Posterior cingulate gyrus (tissue), 11 donors: ENCODE data around the gene CCDC174.
A peak's percentile ranks its signal among the peaks of the same experiment; 100 is the strongest.
"Not testable (repeated sequence)": the region's sequence is repeated elsewhere in the genome, so short reads cannot be mapped to it uniquely, and the experiment has no call there.

Experiments
- DNase-seq, 10 donors: peaks; one replicate each; pipeline versions ENCODE4 v3.0.0 to v3.0.0-alpha.2; 2020 to 2021; ENCODE audit warnings: mixed read lengths in 3 of 10
- intact Hi-C: fragments of 100-400 bp; cut with DNase I; formaldehyde crosslinking; loops from one replicate; pipeline ENCODE4 v1.15.1; 2023

CCDC174 gene

DNA sequence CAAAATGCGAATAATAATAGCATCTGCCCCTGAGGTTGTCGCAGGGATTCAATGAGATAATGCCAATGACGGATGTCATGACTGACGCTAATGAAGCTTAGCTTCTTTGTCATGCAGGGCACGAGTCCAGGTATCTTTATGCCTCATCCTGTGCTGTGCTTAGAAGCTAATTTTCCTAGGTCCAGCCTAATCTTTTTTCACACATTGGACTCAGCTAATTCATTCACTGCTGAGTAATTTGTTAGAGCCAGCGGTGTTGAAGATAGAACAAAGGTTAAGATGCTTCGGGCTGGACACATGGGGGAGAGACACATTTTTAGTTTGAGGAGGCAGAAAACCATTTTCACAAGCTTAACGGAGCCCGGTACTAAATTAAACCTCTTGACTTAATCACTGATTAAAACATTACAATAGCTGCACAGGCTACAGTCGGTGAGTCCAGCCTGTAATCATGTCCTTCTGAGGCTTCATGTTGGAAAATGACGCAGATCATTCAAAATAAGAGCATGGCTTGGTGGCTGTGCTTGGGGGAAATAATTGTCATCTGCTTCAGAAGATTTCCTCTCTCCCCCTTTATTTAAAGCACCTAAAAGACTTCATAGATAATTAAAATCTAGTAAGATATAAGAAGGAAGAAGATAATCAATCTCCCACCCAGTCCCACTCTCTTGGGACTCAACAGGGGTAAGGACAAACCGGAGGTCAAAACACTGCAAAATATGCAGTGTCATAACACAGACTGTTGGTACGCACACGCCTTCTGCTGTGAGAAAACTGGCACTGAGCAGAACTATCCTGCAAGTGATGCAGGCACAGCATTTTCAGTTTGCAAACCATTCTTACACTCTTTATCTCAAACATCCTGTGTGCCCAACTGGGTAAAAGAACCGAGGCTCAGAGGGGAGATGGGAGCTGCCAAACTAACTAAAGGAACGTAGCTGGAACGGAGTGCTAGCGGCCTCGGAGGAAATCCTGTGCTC, 3.3 kb upstream of the CCDC174 start:
- intact Hi-C loops = no loop called here
- DNase-seq = no peak

- intact Hi-C loops = no loop called here
- DNase-seq = no peak
Observed at GRCh38 chr3:14649466-14649865, 2.1 kb upstream of the CCDC174 start.

DNA sequence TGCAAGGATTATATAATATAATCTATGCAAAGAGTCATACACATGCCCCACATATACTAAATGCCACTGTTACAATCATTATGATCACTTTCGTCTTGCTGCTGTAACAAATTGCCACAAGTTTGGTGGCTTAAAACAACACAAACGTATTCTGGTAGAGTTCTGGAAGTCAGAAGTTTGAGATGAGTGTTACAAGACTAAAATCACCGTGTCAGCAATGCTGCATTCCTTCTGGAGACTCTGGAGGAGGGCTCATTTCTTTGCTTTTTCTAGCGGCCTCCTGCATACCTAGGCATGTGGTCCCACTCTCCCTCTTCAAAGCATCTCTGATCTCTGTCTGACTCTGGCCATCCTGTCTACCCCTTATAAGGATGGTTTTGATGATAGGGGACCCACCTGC, 1.4 kb upstream of the CCDC174 start:
- intact Hi-C loops = loop anchor here (5.0 kb wide), 1 partner anchor 447 kb away; the partner anchor contains the start of gene RBSN
- no peak for DNase-seq

DNA sequence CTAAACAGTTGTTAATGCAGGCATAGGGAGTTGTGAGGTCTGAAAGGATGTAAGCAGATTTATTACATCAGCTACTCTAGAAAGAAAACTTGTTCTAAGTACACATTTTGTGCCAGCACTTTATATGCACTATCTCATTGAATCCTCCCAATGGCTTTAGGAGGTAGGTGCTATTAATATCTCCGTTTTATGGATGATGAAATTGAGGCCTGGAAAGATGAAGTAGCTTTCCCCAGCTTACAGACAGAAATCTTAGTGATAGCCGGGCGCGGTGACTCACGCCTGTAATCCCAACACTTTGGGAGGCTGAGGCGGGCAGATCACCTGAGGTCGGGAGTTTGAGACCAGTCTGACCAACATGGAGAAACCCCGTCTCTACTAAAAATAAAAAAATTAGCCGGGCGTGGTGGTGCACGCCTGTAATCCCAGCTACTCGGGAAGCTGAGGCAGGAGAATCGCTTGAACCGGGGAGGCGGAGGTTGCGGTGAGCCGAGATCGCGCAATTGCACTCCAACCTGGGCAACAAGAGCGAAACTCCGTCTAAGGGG, 872 bp downstream of the CCDC174 start:
- DNase-seq = not testable (repeated sequence)
- intact Hi-C loops = loop anchor here (5.0 kb wide), 1 partner anchor 445 kb away; the partner anchor contains the start of gene RBSN

DNA sequence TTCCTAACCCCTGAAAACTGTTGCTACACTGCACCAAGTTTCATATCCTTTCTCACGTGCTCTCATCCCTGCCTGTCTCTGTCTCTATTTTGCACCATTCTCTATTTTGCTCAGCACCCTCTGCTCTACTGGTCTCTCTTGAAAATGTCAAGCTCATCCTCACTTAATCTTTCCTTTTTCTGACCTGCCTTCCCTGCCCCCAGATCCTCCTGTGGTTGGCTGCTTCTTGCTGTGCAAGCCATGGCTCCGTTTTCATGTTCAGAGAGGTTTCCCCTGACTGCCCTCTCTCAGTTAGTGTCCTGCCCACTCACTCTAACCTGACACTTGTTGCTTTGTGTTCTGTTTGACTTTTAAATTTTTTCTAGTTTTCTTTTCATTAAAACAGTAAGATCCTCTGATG, 6.0 kb downstream of the CCDC174 start:
- no peak for DNase-seq
- intact Hi-C loops = no loop called here

DNA sequence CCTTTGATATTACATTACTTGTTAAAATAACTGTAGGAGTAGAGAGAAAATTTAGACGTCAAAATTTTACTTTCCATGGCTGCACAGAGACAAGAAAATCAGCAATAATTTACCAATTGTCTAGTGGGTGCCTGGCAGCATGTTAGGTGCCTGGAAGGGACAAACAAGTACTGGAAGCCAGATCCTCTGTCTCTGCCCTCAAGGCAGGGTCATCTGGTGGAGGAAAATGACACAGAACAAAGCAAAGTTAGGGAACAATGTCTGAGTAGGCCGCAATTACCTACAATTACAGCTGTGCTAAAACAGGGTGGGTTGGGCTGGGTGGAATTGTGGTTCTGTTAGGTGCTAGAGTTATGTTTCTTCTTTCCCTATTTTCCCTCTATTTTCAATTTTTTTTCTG, 7.4 kb downstream of the CCDC174 start:
- DNase-seq = no peak
- intact Hi-C loops = no loop called here

DNA sequence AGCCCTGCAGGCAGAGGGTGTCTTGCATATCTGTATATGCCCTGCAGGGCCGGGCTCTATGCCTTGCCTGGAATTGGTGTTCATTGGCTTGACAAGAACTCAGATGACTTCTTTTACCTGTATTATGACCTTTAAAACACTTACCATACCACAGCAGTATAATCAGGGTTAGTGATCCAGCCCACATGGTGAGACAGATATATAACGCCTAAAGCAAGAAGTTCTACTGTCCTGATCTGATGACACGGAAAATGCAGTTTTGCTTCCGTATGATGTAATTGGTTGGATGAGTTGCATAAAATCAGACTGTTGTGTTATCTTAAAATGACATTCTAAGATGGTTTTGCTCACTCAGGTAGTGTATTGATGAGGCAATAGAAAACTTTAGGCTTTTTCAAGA, 9.4 kb downstream of the CCDC174 start:
- no peak for DNase-seq
- intact Hi-C loops = no loop called here

GRCh38 chr3:14663396-14664135, 12.0 kb downstream of the CCDC174 start:
- no peak for DNase-seq
- intact Hi-C loops = no loop called here

GRCh38 chr3:14664170-14664569, 12.6 kb downstream of the CCDC174 start:
- no peak for DNase-seq
- intact Hi-C loops = no loop called here

GRCh38 chr3:14672588-14672987, 21.0 kb downstream of the CCDC174 start:
- no peak for DNase-seq
- intact Hi-C loops = no loop called here

- DNase-seq = no peak
- intact Hi-C loops = no loop called here
Observed at GRCh38 chr3:14674841-14675240, 23.3 kb downstream of the CCDC174 start, which contains the start of gene C3orf20. C3orf20 (plus strand) TSS chr3:14675141; CDS start chr3:14682714, 7,573 bp downstream.

DNA sequence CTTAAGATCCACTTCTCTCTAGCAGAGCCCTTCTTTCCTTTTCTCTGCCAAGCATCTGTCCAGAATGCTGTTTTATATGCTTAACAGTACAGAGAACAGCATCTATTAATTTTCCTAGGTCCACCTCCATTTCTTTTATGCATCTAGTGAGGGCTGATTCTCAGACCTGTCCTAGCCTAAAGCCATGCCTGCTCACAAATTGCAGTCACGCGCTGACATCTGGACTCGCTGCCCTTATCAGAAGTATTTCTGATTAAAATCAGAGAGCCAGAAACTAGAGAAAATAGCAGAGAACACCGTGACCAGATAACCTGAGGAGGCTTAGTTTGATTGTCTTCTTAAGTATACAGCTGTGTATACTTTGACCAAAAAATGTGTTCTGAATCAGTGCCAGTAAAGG, 25.3 kb downstream of the CCDC174 start:
- DNase-seq = no peak
- intact Hi-C loops = no loop called here

DNA sequence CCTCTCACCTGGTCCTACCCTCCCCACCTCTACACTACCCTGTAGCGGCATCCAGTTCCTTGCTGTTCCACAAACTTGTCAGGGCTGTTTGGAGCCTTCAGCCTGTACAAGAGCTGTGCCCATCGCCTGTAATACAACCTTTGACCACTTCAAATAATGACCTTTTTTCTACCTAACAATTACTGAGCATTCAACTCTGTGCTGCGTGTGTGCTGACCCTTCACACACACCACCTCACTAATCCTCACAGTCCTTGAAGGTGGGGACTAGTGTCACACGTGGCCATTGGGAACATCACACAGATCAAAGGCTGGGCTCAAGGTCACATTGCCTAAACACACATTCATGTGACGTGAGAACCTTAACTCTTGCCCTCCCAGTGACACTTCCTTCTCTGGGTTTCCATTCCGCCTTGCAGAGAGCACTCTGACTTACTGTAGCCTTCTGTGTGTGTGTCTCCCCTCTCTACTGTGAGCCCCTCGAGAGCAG, 26.5 kb downstream of the CCDC174 start:
- intact Hi-C loops = no loop called here
- DNase-seq = no peak

DNA sequence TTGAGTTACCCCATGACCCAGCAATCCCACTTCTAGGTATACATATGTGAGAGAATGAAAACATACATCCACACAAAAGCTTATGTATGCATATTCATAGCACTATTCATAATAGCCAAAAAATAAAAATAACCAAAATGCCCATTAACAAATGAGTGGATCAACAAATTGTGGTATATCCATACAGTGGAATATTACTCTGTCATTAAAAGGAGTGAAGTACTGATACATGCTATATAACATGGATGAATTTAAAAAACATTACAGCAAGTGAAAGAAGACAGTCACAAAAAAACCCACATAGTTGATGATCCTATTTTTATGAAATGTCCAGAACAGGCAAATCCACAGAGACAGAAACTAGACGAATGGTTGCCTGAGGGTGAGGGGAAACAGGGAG, 28.6 kb downstream of the CCDC174 start:
- intact Hi-C loops = no loop called here
- no peak for DNase-seq

- DNase-seq = peak in 1 of 10 donors; percentile 30
- intact Hi-C loops = no loop called here
Observed at GRCh38 chr3:14680716-14681115, 29.2 kb downstream of the CCDC174 start.

DNA sequence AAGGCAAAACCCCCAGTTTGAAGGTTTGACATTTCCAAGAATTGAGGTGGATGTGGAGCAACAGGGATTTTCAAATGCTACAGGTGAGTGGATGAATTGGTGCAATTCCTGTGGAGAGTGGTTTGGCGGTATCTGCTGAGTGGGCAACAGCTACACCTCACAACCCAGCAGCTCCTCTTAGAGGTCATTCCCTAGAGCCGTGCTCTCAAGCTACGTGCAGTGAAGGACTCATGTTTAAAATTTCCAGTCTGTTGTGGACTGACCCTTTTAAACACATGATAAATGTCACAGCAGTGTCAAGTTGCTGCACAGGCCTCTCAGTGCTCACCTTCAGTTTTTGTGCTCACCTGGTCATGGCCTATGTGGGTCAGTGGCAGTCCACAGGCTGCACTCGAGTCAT, 32.9 kb downstream of the CCDC174 start:
- intact Hi-C loops = no loop called here
- DNase-seq = no peak

DNA sequence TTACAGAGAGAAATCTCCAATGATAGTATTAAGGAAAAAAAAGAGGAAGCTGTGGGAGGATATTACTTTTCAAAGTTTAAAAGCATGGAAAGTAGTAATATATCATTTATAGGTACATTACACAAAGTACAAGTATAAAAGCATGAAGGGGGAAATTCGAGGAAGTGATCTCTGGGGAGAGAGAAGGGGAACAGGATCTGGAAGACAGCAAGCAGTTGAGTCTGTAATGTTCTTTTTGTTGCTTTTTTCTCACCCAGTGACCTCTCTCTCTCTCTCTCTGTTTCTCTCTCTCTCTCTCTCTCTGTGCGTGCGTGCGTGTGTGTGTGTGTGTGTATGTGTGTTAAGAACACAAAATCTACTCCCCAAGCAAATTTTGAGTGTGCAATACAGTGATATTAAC, 33.6 kb downstream of the CCDC174 start:
- no peak for DNase-seq
- intact Hi-C loops = no loop called here

DNA sequence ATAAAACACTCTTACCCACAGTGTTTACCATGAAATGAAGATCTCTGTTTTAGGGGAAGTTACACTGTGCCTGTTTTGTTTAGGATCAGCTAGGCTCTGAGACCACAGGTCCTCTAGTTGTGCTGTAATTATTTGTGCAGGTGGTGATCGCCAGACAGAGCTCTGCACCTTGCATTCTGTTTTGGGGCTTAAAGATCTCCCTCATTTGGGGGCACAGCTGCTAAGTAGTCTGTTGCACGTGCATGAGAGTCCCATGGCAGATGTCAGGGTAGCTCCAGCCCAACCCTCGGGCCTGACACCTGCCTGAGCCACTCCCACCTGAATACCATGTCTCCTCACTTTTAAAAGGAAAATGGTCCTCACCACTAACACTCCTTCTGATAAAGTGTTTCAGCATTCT, 35.8 kb downstream of the CCDC174 start:
- intact Hi-C loops = no loop called here

GRCh38 chr3:14688525-14688924, 37.0 kb downstream of the CCDC174 start:
- DNase-seq = no peak
- intact Hi-C loops = no loop called here

More for the DNA sequence above, 35.8 kb downstream of the CCDC174 start:
- no peak for DNase-seq

GRCh38 chr3:14689247-14689980, 37.9 kb downstream of the CCDC174 start:
- intact Hi-C loops = no loop called here
- DNase-seq = no peak
